Fibroblast of mammary gland (primary cell): ENCODE measurements around the gene RCL1.

Experiments
- DNase-seq: peaks from one replicate; pipeline ENCODE4 v3.0.0-alpha.2; 2010; ENCODE audit warnings: low read depth
- H3K4me3 ChIP-seq: 2 replicates; pipeline ENCODE4 v1.5.1; 2011; ENCODE audit warnings: low read depth, mild to moderate bottlenecking, low read length, moderate library complexity; ENCODE audit not compliant: control insufficient read depth
- TF ChIP-seq, protein P1 (sequence below): conservative IDR thresholded peaks from 2 replicates; pipeline ENCODE4 v1.5.1; 2011; ENCODE audit warnings: low read depth, low read length, inconsistent platforms; ENCODE audit not compliant: control insufficient read depth, insufficient read depth

The RCL1 gene

DNA sequence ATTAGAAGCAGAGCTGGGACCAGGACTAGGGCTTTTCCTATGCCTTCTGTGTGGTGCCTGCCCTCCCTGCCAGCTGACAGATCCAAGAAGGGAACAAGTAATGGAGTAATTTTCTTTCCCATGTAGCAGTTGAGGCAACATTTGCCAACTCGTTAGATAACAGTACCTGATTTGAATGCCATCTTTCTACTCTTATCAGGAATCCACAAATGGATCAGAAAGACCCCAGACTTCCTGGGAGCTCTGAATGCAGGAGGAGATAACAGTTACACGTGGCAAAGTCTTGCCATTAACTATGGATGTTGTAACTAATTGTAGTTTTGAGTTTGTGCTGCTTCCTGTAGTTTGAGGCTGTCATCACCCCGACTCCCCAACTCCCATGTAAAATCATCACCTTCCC, 39.2 kb downstream of the RCL1 start:
- H3K4me3 ChIP-seq = no peak overlapping the region
- TF ChIP-seq, protein P1, sequence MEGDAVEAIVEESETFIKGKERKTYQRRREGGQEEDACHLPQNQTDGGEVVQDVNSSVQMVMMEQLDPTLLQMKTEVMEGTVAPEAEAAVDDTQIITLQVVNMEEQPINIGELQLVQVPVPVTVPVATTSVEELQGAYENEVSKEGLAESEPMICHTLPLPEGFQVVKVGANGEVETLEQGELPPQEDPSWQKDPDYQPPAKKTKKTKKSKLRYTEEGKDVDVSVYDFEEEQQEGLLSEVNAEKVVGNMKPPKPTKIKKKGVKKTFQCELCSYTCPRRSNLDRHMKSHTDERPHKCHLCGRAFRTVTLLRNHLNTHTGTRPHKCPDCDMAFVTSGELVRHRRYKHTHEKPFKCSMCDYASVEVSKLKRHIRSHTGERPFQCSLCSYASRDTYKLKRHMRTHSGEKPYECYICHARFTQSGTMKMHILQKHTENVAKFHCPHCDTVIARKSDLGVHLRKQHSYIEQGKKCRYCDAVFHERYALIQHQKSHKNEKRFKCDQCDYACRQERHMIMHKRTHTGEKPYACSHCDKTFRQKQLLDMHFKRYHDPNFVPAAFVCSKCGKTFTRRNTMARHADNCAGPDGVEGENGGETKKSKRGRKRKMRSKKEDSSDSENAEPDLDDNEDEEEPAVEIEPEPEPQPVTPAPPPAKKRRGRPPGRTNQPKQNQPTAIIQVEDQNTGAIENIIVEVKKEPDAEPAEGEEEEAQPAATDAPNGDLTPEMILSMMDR = no peak
- no peak for DNase-seq

DNA sequence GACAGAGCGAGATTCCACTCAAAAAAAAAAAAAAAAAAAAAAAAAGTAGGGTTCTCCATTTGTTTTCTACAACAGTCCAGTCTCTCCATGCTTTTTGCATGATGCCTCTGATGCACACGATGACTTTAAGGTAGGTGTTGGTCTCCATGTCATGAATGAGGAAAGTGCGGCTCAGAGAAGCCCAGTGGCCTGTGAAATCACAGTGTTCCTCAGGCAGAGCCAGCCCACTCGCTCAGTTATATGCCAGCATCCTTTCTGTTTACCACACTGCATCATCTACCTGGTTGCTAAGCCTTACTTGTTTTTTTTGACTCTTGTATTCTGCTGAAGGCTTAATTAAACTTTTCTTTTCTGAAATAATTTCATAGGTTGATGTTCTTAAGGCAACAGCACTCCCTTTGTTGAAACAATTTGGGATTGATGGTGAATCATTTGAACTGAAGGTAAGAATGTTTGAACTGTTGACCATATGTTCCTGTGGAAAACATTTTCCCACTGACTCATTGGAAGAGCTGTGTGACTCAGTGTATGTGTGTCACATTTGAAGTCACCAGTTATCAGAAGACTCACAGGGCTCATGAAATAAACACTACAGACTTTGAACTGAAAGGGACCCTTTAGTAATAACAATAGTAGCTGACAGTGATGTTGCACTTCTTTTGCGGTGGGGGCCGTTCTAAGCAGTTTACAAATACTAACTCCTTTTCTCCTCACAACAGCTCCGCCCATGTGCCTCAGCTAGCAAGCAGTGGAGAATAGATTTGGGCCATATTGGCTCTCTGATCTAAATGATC, 40.2 kb downstream of the RCL1 start:
- TF ChIP-seq, protein P1 = no peak
- peak; percentile 100 for DNase-seq
- no peak overlapping the region for H3K4me3 ChIP-seq

DNA sequence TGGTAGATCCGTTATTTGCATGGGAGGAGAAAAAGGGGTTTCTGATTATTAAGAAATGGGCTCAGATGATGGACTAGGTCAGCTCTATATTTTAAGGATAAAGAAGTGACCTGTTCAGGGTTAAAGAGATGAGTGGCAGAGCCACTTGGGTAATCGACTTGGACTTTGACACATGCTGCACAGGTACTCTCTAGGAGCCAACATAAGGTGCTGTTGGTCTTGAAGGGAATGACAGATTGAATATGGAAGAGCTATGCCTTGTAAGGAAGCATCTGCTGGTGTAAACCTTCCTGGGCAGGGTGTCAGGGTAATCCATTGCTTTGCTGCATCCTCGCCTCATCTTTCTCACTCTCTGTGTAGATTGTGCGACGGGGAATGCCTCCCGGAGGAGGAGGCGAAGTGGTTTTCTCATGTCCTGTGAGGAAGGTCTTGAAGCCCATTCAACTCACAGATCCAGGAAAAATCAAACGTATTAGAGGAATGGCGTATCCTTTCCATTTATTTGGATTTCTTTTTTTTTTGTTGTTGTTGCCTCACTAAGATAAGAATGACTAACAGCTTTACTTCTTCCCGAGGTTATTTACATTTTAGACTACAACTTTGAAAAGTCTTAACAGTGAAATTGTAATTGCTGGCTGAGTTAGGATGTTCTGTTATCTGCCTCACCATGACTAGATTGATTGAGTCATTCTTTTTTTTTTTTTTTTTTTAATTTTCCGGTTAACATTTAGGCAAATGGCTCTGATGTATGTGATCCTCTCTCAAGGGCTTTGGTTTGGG, 41.2 kb downstream of the RCL1 start:
- TF ChIP-seq, protein P1 = no peak
- no peak overlapping the region for H3K4me3 ChIP-seq
- DNase-seq = peak; percentile 92

DNA sequence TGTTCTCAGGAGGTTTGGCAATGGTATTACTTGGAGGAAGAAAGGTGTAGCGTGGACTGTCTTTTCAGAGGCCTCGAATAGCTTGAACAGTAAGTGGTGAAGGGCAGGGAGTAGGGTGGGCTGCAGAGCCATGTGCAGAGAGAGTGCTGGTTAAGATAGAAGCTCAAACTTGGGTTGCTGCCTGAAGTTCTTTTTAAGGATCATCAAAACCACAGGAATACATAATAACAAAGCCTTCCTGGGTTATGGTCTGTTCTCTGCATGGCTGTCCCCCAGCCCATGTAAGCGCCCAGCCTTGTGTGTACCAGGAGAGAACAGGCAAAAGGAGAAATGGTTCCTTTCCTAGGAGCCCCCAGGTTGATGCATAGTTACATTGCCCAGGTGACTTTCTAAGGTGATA, 43.9 kb downstream of the RCL1 start:
- DNase-seq = peak; percentile 74
- TF ChIP-seq, protein P1 = no peak
- H3K4me3 ChIP-seq = no peak overlapping the region

DNA sequence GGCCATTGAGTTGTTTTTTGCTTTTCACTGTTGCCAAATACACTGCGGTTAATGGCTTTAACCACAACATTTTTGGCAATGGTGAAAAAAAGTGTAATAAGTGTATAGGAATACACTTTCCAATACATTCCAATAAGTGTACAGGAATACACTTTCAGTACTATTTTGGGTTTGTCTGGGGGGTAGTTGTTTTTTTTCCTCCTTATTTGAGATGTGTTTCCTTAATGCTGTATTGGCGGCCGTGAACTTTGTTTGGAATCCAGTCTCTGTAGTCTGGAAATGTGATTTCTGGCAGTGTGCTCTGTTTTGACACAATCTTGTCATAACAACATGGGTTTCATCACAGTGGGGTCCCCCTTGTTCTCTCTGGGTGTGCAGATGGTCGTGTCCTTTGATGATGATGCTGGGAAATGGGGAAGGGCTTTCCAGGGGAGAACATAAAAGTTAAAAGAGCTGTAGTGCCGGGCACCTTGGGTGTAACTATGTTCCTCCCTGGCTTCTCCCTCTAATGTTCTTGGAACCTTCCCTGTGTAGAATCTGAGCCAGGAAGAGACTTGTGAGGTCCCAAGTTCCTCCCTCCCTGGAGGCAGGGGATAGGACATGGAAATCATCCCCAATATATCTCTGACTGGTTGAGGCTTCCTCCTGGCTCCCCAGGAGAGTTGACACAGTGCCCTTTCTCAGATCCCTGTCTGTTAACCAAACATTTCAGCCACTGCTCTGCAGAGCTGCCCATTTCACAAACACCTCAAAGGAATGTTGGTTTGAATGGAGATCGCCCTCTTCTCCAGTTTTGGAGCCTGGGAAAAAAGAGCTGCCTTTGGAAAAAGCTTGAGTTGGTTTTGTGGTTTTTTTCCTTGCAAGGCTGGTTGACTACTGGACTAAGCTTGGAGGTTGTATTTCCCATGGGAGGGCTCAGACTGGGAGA, 44.8 kb downstream of the RCL1 start:
- H3K4me3 ChIP-seq = no peak overlapping the region
- peak; percentile 100 for DNase-seq
- TF ChIP-seq, protein P1 = no peak

DNA sequence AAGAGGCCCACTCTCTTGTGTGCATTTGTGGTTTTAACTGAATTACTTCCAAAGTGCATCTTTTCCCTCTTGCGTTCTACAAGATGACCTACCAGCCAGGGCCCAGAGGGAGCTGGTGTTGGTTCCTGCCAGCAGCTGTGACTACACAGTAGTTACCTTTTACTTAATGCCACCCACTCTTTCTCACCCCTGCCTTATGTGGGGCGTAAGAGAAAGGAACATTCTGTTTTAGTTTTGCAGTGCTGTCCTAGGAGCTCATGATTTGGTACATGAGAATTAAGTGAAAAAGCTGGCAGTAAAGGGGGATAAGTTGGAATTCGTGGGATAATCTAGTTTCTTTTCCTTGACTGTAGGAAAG, 45.4 kb downstream of the RCL1 start:
- DNase-seq = no peak
- H3K4me3 ChIP-seq = no peak overlapping the region
- TF ChIP-seq, protein P1 = no peak
